Cardiac fibroblast (primary cell): Measurements from ENCODE around the gene TLCD3B.

ENCODE experiments used
- DNase-seq, 2 donors: peaks; one replicate each; pipeline versions ENCODE4 v3.0.0 to v3.0.0-alpha.2; 2010; ENCODE audit warnings: low read depth in 2 of 2
- H3K4me3 ChIP-seq, 2 donors: replicated peaks in 1 of 2; 1 replicate in 1 of 2; 2 replicates in 1 of 2; pipeline ENCODE4 v1.5.1; 2011; ENCODE audit warnings: low read depth in 2 of 2, low read length in 2 of 2, mild to moderate bottlenecking in 2 of 2, moderate library complexity in 1 of 2
- CTCF ChIP-seq: IDR thresholded peaks from one replicate; pipeline ENCODE4 v1.5.1; 2011; ENCODE audit warnings: low read depth, mild to moderate bottlenecking, low read length, inconsistent platforms

TLCD3B gene

GRCh38 chr16:29987371-29988085 lies 43.5 kb downstream of the TLCD3B start:
- TF ChIP-seq CTCF: no peak
- DNase-seq: no peak
- no peak overlapping the region for H3K4me3 ChIP-seq

- no peak overlapping the region for H3K4me3 ChIP-seq
- TF ChIP-seq CTCF: no peak
- no peak for DNase-seq
Observed at GRCh38 chr16:29986931-29987330, 44.1 kb downstream of the TLCD3B start.

GRCh38 chr16:29986231-29986630 lies 44.8 kb downstream of the TLCD3B start:
- DNase-seq: no peak
- no peak overlapping the region for H3K4me3 ChIP-seq
- no peak for TF ChIP-seq CTCF

- no peak for DNase-seq
- no peak overlapping the region for H3K4me3 ChIP-seq
- TF ChIP-seq CTCF: no peak
Observed at GRCh38 chr16:29985271-29985811, 45.7 kb downstream of the TLCD3B start.

GRCh38 chr16:29984764-29985147 lies 46.3 kb downstream of the TLCD3B start:
- no peak for TF ChIP-seq CTCF
- no peak overlapping the region for H3K4me3 ChIP-seq
- no peak for DNase-seq

- no peak overlapping the region for H3K4me3 ChIP-seq
- TF ChIP-seq CTCF: no peak
- DNase-seq: no peak
Observed at GRCh38 chr16:29984137-29984763, 46.8 kb downstream of the TLCD3B start.
